Spleen (tissue), 7 donors: ENCODE results near the gene BTN3A1.

ENCODE experiments used
- CTCF ChIP-seq, 11 experiments: fragments of 200-600 bp in 7 of 11; fragments of 450-650 bp in 4 of 11; sonication (generic) in 4 of 11; IDR thresholded peaks in 8 of 11; conservative IDR thresholded peaks in 3 of 11; 1 replicate in 7 of 11; 2 replicates in 4 of 11; pipeline versions ENCODE4 v1.4.0 to v1.8.0; 2016 to 2021; ENCODE audit warnings: antibody characterized with exemption in 11 of 11, inconsistent platforms in 4 of 11, mild to moderate bottlenecking in 1 of 11
- POLR2A ChIP-seq, 3 donors: fragments of 450-650 bp; IDR thresholded peaks; one replicate each; pipeline ENCODE4 v1.5.1; 2017; ENCODE audit warnings: antibody characterized with exemption in 3 of 3, mild to moderate bottlenecking in 1 of 3
- POLR2AphosphoS5 ChIP-seq, 3 donors: sonication (generic); formaldehyde crosslinking; IDR thresholded peaks; one replicate each; pipeline ENCODE4 v1.5.1; 2017; ENCODE audit warnings: antibody characterized with exemption in 3 of 3
- donor health status: DM: no; HTN: no; CAD: no; lungs with moderate emphysema.
- donor health status: DM: no; HTN: no; CAD: no.
- donor health status: DM: no; HTN: no; CAD: no.

DNA sequence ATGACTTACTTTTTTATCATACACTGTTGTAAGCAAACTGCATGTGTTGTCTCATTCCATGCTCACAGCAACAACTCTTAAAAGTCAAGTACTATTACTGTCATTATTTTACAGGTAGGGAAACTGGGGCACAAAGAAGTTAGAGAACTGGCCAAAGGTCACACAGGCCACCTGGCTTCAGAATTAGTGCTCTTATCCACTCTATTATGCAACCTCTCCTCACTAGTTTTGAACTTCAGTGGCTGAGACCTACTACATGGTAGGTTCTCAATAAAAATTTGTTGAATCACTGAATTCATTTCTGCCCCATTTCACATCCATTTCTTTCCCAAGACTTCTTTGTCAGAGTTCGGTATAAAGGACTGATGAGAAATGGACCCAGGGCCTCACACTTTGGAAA, 35.9 kb downstream of the BTN3A1 start:
- TF ChIP-seq CTCF (IDR thresholded peaks at IDR 0.05 in 8 of 11, conservative IDR thresholded peaks at IDR 0.05 in 3 of 11): no peak
- TF ChIP-seq POLR2AphosphoS5 (IDR thresholded peaks at IDR 0.05): no peak
- TF ChIP-seq POLR2A (IDR thresholded peaks at IDR 0.05): no peak
